Astrocyte (in vitro differentiated cells and primary cell): ENCODE measurements around the gene TOP2A. TPM values are rescaled to one million over a fixed set of nuclear protein-coding genes. Genes with fewer than 3 reads are reported as not detected.

ENCODE experiments used
- DNase-seq: peaks from one replicate; pipeline ENCODE4 v3.0.0-alpha.2; 2010; ENCODE audit warnings: low read depth
- FAIRE-seq: peaks from 2 replicates; lab custom pipeline; 2011; peaks lifted over from hg19 to GRCh38; lab: Jason Lieb, UNC
- H2AFZ ChIP-seq: 2 replicates; pipeline ENCODE4 v1.6.0; 2012; ENCODE audit warnings: low read depth, low read length, inconsistent platforms
- H3K27ac ChIP-seq: 2 replicates; pipeline ENCODE4 v1.5.1; 2011; ENCODE audit warnings: low read depth, low read length, inconsistent platforms
- H3K27me3 ChIP-seq: 2 replicates; pipeline ENCODE4 v1.6.0; 2011; ENCODE audit warnings: low read length, inconsistent platforms; ENCODE audit not compliant: insufficient read depth
- H3K36me3 ChIP-seq: 2 replicates; pipeline ENCODE4 v1.5.1; 2011; ENCODE audit warnings: low read length, inconsistent platforms; ENCODE audit not compliant: insufficient read depth
- H3K4me1 ChIP-seq: 2 replicates; pipeline ENCODE4 v1.5.1; 2011; ENCODE audit warnings: low read length, inconsistent platforms; ENCODE audit not compliant: insufficient read depth
- H3K4me2 ChIP-seq: 2 replicates; pipeline ENCODE4 v1.6.0; 2012; ENCODE audit warnings: low read length, inconsistent platforms
- H3K4me3 ChIP-seq: 2 replicates; pipeline ENCODE4 v1.5.1; 2011; ENCODE audit warnings: low read depth, mild to moderate bottlenecking, low read length, inconsistent platforms; ENCODE audit not compliant: insufficient read depth
- H3K79me2 ChIP-seq: 2 replicates; pipeline ENCODE4 v1.6.0; 2012; ENCODE audit warnings: mild to moderate bottlenecking, low read length, inconsistent platforms; ENCODE audit not compliant: insufficient read depth
- H3K9ac ChIP-seq: 2 replicates; pipeline ENCODE4 v1.6.0; 2012; ENCODE audit warnings: mild to moderate bottlenecking, low read length, inconsistent platforms
- H3K9me3 ChIP-seq: 2 replicates; pipeline ENCODE4 v1.5.1; 2012; ENCODE audit warnings: low read depth, mild to moderate bottlenecking, low read length, inconsistent platforms; ENCODE audit not compliant: insufficient read depth
- H4K20me1 ChIP-seq: 2 replicates; pipeline ENCODE4 v1.6.0; 2012; ENCODE audit warnings: low read length, inconsistent platforms; ENCODE audit not compliant: insufficient read depth
- H3K27ac Mint-ChIP-seq: one replicate; pipeline ENCODE4 v1.8.0; 2021; ENCODE audit warnings: mild to moderate bottlenecking, mixed read lengths; ENCODE audit not compliant: unreplicated experiment
- H3K27me3 Mint-ChIP-seq: one replicate; pipeline ENCODE4 v1.8.0; 2021; ENCODE audit warnings: low read depth, mixed read lengths; ENCODE audit not compliant: unreplicated experiment
- H3K36me3 Mint-ChIP-seq: one replicate; pipeline ENCODE4 v1.8.0; 2021; ENCODE audit warnings: low read depth, mixed read lengths; ENCODE audit not compliant: unreplicated experiment
- H3K4me1 Mint-ChIP-seq: one replicate; pipeline ENCODE4 v1.8.0; 2021; ENCODE audit warnings: low read depth, mixed read lengths; ENCODE audit not compliant: unreplicated experiment
- H3K4me3 Mint-ChIP-seq: one replicate; pipeline ENCODE4 v1.8.0; 2021; ENCODE audit warnings: mild to moderate bottlenecking, moderate library complexity, mixed read lengths; ENCODE audit not compliant: unreplicated experiment
- H3K9me3 Mint-ChIP-seq: one replicate; pipeline ENCODE4 v1.8.0; 2021; ENCODE audit warnings: mild to moderate bottlenecking, mixed read lengths; ENCODE audit not compliant: unreplicated experiment
- CTCF ChIP-seq: IDR thresholded peaks from 2 replicates; pipeline ENCODE4 v1.5.1; 2011; ENCODE audit warnings: low read depth, mild to moderate bottlenecking, inconsistent platforms, low read length, moderate library complexity; ENCODE audit not compliant: insufficient read depth
- EZH2 ChIP-seq: IDR thresholded peaks from 2 replicates; pipeline ENCODE4 v1.6.1; 2012; ENCODE audit warnings: mild to moderate bottlenecking, low read length, inconsistent platforms; ENCODE audit not compliant: insufficient read depth
- total RNA-seq: library from RNA; stranded (reverse); gene quantifications from 2 replicates; pipeline ENCODE4 v1.2.1, GENCODE V29; 2021

TOP2A gene
- total RNA-seq, 1 donor from 2014 or later: 12.6 TPM

GRCh38 chr17:40407460-40407859 lies 10.2 kb downstream of the TOP2A start:
- no peaks in the 10 kb centered on the region for H3K9me3 Mint-ChIP-seq
- FAIRE-seq: no peak
- no peaks in the 10 kb centered on the region for H3K4me1 Mint-ChIP-seq

GRCh38 chr17:40404003-40404402 lies 13.7 kb downstream of the TOP2A start:
- H3K4me3 Mint-ChIP-seq: no peak overlapping the region
- Histone ChIP-seq H2AFZ (no peak overlapping the region), H3K27ac (no peak overlapping the region), H3K36me3 (peaks cover 34% of the 10 kb centered on the region), H4K20me1 (no peaks in the 10 kb centered on the region), H3K27me3 (no peaks in the 10 kb centered on the region), H3K79me2 (no peaks in the 10 kb centered on the region), H3K4me3 (no peak overlapping the region), H3K9ac (no peak overlapping the region), H3K9me3 (no peaks in the 10 kb centered on the region), H3K4me1 (no peaks in the 10 kb centered on the region), H3K4me2 (no peak overlapping the region)
- H3K27me3 Mint-ChIP-seq: no peaks in the 10 kb centered on the region
- no peaks in the 10 kb centered on the region for H3K4me1 Mint-ChIP-seq
- H3K9me3 Mint-ChIP-seq: no peaks in the 10 kb centered on the region
- DNase-seq: no peak
- no peak for FAIRE-seq
- no peak for TF ChIP-seq EZH2
- no peak for TF ChIP-seq CTCF
- no peaks in the 10 kb centered on the region for H3K36me3 Mint-ChIP-seq
- H3K27ac Mint-ChIP-seq: no peak overlapping the region

More at GRCh38 chr17:40407460-40407859, 10.2 kb downstream of the TOP2A start:
- no peak overlapping the region for H3K4me2 ChIP-seq
- no peak overlapping the region for H3K4me3 Mint-ChIP-seq
- no peaks in the 10 kb centered on the region for H4K20me1 ChIP-seq
- no peak for DNase-seq
- peaks cover 36% of the 10 kb centered on the region for H3K36me3 ChIP-seq
- no peak overlapping the region for H3K27ac Mint-ChIP-seq
- H3K4me1 ChIP-seq: no peaks in the 10 kb centered on the region
- no peak overlapping the region for H3K4me3 ChIP-seq
- H3K9ac ChIP-seq: no peak overlapping the region
- no peaks in the 10 kb centered on the region for H3K27me3 ChIP-seq
- no peak overlapping the region for H2AFZ ChIP-seq
- H3K27me3 Mint-ChIP-seq: no peaks in the 10 kb centered on the region
- no peak for TF ChIP-seq CTCF
- no peak for TF ChIP-seq EZH2
- no peaks in the 10 kb centered on the region for H3K36me3 Mint-ChIP-seq
- no peaks in the 10 kb centered on the region for H3K9me3 ChIP-seq
- H3K27ac ChIP-seq: no peak overlapping the region
- H3K79me2 ChIP-seq: no peaks in the 10 kb centered on the region

GRCh38 chr17:40402668-40403067 lies 15.0 kb downstream of the TOP2A start:
- Histone ChIP-seq H3K36me3 (peaks cover 33% of the 10 kb centered on the region), H3K4me3 (no peak overlapping the region), H3K27ac (no peak overlapping the region), H3K4me2 (no peak overlapping the region), H4K20me1 (no peaks in the 10 kb centered on the region), H3K4me1 (no peaks in the 10 kb centered on the region), H3K9ac (no peak overlapping the region), H3K79me2 (no peaks in the 10 kb centered on the region), H3K9me3 (no peaks in the 10 kb centered on the region), H2AFZ (no peak overlapping the region), H3K27me3 (no peaks in the 10 kb centered on the region)
- no peak overlapping the region for H3K27ac Mint-ChIP-seq
- H3K4me1 Mint-ChIP-seq: no peaks in the 10 kb centered on the region
- no peaks in the 10 kb centered on the region for H3K36me3 Mint-ChIP-seq
- DNase-seq (no peak), FAIRE-seq (no peak)
- no peaks in the 10 kb centered on the region for H3K27me3 Mint-ChIP-seq
- no peaks in the 10 kb centered on the region for H3K9me3 Mint-ChIP-seq
- no peak for TF ChIP-seq CTCF
- TF ChIP-seq EZH2: no peak
- H3K4me3 Mint-ChIP-seq: no peak overlapping the region
